Vagina (tissue), 2 donors: ENCODE measurements around the gene KCNJ4. TPM values are rescaled to one million over a fixed set of nuclear protein-coding genes. Genes with fewer than 3 reads are reported as not detected.

Source experiments
- DNase-seq, 2 donors: peaks; one replicate each; pipeline ENCODE4 v3.0.0-alpha.2; 2017; ENCODE audit errors: extremely low spot score in 2 of 2
- H3K27ac ChIP-seq: fragments of 200-600 bp; sonication (generic); one replicate; pipeline ENCODE4 v1.5.1; 2019
- H3K27me3 ChIP-seq: fragments of 200-600 bp; sonication (generic); one replicate; pipeline ENCODE4 v1.5.1; 2019
- H3K36me3 ChIP-seq, 2 donors: fragments of 200-600 bp; sonication (generic); one replicate each; pipeline ENCODE4 v1.5.1; 2017 to 2019
- H3K4me1 ChIP-seq: fragments of 200-600 bp; sonication (generic); one replicate; pipeline ENCODE4 v1.5.1; 2019
- H3K4me3 ChIP-seq, 2 donors: fragments of 200-600 bp; sonication (generic); 1 replicate in 1 of 2; 2 replicates in 1 of 2; pipeline ENCODE4 v1.5.1; 2016 to 2019
- H3K9me3 ChIP-seq: fragments of 200-600 bp; sonication (generic); one replicate; pipeline ENCODE4 v1.5.1; 2019
- POLR2A ChIP-seq, 2 donors: fragments of 450-650 bp; IDR thresholded peaks; one replicate each; pipeline ENCODE4 v1.6.1; 2017; ENCODE audit warnings: antibody characterized with exemption in 2 of 2, mild to moderate bottlenecking in 2 of 2, moderate library complexity in 2 of 2
- POLR2AphosphoS5 ChIP-seq, 2 donors: sonication (generic); formaldehyde crosslinking; IDR thresholded peaks; one replicate each; pipeline ENCODE4 v1.9.0; 2017; ENCODE audit warnings: antibody characterized with exemption in 2 of 2, mild to moderate bottlenecking in 2 of 2, low read depth in 1 of 2; ENCODE audit not compliant: insufficient read depth in 1 of 2
- intact Hi-C: fragments of 100-400 bp; cut with DNase I; formaldehyde crosslinking; loops from one replicate; pipeline ENCODE4 v1.15.1; 2023
- total RNA-seq: library from RNA; depleted of rRNA; stranded (reverse); fragments of >200 nt; gene quantifications from one replicate; pipeline ENCODE4 v1.2.3, GENCODE V29; 2016
- TF ChIP-seq, protein P1 (sequence below), 3 experiments: fragments of 450-650 bp in 2 of 3; fragments of 200-600 bp in 1 of 3; sonication (generic) in 1 of 3; IDR thresholded peaks; one replicate each; pipeline ENCODE4 v1.5.1; 2017 to 2019; ENCODE audit warnings: antibody characterized with exemption in 3 of 3, mild to moderate bottlenecking in 2 of 3, moderate library complexity in 2 of 3

The KCNJ4 gene
- total RNA-seq, 1 donor from 2014 or later = not detected

DNA sequence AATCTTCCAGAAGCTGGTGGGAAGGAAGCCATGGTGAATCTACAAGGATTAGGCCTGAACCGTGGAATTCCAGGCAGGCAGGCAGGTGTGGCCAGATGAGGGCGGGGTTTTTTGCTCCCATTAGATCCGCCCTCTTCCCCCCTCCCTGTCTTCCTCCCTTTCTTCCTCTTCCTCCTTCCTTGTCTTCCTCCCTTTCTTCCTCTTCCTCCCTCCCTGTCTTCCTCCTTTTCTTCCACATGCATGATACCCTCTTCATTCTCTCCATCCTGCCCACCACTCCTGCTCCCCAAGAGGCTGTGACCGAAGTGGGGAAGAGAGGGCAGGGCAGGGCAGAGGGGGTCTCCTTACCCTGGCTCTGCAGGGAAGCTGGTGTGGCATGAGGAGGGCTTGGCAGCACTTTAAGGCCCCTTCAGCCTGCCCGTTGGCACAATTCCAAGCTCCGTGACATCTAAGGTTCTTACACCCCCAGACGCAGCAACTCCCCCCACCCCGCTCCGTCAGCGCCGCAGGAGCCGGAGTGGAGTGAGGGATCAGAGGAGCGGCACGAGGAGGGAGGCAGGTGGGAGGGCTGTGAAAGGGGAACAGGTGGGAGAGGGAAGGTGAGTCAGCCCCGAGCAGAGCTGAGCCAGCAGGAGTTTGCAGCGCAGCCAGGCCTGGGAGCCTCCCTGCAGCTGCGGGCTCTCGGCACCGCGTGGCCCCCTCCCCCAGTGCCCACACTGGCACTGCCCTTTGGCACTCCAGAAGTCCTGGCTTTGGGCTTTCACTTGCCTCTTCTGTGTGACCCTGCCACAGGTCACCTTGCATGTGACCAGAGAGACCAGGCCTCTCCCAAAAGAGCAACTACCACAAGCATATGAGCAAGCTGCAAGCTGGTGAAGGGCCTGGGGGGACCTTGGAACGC is 32.1 kb downstream of the KCNJ4 start:
- Histone ChIP-seq H3K27me3 (no peaks in the 10 kb centered on the region), H3K9me3 (no peaks in the 10 kb centered on the region), H3K4me3 (no peak overlapping the region), H3K36me3 (no peaks in the 10 kb centered on the region), H3K4me1 (no peaks in the 10 kb centered on the region), H3K27ac (no peak overlapping the region)
- DNase-seq = no peak
- intact Hi-C loops = no loop called here
- TF ChIP-seq POLR2AphosphoS5 (IDR thresholded peaks at IDR 0.05; ENCODE audit: insufficient read depth in 1 of 2, low read depth in 1 of 2) = no peak
- TF ChIP-seq POLR2A (IDR thresholded peaks at IDR 0.05) = no peak
- TF ChIP-seq, protein P1, sequence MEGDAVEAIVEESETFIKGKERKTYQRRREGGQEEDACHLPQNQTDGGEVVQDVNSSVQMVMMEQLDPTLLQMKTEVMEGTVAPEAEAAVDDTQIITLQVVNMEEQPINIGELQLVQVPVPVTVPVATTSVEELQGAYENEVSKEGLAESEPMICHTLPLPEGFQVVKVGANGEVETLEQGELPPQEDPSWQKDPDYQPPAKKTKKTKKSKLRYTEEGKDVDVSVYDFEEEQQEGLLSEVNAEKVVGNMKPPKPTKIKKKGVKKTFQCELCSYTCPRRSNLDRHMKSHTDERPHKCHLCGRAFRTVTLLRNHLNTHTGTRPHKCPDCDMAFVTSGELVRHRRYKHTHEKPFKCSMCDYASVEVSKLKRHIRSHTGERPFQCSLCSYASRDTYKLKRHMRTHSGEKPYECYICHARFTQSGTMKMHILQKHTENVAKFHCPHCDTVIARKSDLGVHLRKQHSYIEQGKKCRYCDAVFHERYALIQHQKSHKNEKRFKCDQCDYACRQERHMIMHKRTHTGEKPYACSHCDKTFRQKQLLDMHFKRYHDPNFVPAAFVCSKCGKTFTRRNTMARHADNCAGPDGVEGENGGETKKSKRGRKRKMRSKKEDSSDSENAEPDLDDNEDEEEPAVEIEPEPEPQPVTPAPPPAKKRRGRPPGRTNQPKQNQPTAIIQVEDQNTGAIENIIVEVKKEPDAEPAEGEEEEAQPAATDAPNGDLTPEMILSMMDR (IDR thresholded peaks at IDR 0.05) = no peak

- no peak for TF ChIP-seq POLR2AphosphoS5 (IDR thresholded peaks at IDR 0.05; ENCODE audit: insufficient read depth in 1 of 2, low read depth in 1 of 2)
- TF ChIP-seq, protein P1 (IDR thresholded peaks at IDR 0.05) = no peak
- no peak for TF ChIP-seq POLR2A (IDR thresholded peaks at IDR 0.05)
Observed at GRCh38 chr22:38420734-38421133, 34.3 kb downstream of the KCNJ4 start.

DNA sequence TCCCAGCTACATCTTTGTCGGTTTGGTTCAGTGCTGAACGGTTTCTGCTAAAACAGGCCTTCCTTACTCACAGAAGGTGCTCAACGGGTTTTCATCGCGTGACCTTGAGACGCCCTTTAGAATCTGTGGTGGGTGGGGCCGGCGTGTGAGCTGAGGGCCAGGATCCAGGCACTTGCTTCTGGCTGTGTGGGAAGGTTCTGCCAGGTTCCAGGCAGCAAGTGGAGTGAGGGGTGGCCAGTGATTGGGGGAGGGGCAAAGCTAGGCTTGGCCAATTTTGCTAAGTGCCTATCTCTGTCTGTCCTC is 35.2 kb downstream of the KCNJ4 start:
- Histone ChIP-seq H3K4me3 (no peak overlapping the region), H3K4me1 (no peaks in the 10 kb centered on the region), H3K9me3 (no peaks in the 10 kb centered on the region), H3K27ac (no peak overlapping the region), H3K36me3 (no peaks in the 10 kb centered on the region), H3K27me3 (no peaks in the 10 kb centered on the region)
- TF ChIP-seq, protein P1 (IDR thresholded peaks at IDR 0.05) = no peak
- TF ChIP-seq POLR2A (IDR thresholded peaks at IDR 0.05) (no peak), POLR2AphosphoS5 (IDR thresholded peaks at IDR 0.05; ENCODE audit: insufficient read depth in 1 of 2, low read depth in 1 of 2) (no peak)
- no peak for DNase-seq
- intact Hi-C loops = no loop called here

More at GRCh38 chr22:38420734-38421133, 34.3 kb downstream of the KCNJ4 start:
- Histone ChIP-seq H3K4me3 (no peak overlapping the region), H3K27ac (no peak overlapping the region), H3K27me3 (no peaks in the 10 kb centered on the region), H3K36me3 (no peaks in the 10 kb centered on the region), H3K9me3 (no peaks in the 10 kb centered on the region), H3K4me1 (no peaks in the 10 kb centered on the region)
- intact Hi-C loops = no loop called here
- DNase-seq = no peak

DNA sequence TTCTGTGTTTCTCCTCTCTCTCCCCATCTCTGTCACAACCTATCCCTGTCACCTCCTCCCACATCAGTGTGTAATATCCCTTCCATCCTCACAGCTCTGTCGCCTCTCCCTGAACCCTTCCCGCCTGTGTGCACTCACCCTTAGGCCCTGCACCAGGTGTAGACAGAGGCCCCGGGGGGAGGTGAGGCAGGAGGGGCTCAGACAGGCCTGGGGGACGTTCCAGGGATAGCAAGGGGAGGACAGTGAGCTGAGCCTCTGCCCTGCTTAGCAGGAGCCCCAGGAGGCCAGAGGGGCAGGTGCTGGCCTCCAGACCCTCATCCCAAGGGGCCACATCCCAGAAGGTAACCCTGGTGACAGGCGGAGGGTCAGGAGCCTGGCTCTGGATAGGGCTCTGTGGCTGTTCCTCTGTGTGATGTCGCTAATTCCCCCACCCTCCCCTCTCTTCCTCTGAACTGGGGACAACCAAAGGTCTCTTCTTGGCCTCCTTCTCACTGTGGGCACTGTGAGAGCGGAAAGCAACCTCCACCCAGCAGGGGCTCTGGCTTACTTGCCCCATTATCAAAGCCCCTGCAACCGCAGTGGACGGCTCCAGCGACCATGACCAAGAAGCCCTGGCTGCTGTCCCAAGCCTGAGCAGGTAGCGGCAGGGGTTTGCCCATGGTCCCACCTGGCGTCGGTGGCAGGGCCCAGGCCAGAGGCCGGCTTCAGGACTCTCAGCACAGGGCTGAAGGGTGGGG is 35.7 kb downstream of the KCNJ4 start:
- DNase-seq = no peak
- Histone ChIP-seq H3K4me1 (no peaks in the 10 kb centered on the region), H3K27me3 (no peaks in the 10 kb centered on the region), H3K36me3 (no peaks in the 10 kb centered on the region), H3K27ac (no peak overlapping the region), H3K4me3 (no peak overlapping the region), H3K9me3 (no peaks in the 10 kb centered on the region)
- intact Hi-C loops = no loop called here
- TF ChIP-seq, protein P1 (IDR thresholded peaks at IDR 0.05) = no peak
- TF ChIP-seq POLR2AphosphoS5 (IDR thresholded peaks at IDR 0.05; ENCODE audit: insufficient read depth in 1 of 2, low read depth in 1 of 2) (no peak), POLR2A (IDR thresholded peaks at IDR 0.05) (no peak)

DNA sequence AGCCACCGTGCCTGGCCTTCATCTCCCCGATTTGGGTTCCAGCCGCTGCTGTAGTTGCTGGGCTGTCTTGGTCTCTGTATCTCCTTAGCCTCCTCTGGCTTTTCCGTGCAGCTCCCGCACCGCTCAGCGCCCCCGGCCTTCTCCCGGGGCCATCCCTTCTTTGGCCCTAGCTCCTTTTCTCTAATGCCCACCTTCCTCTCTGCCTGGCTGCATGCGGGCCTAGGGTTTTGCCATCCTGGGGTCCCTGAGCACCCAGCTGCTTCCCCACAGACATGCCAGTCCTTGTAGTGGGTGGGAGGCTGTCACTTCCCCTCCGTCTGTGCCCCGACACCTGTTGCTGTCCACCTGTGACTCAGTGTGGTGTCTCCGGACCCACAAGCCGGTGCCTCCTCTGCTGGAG is 36.4 kb downstream of the KCNJ4 start:
- Histone ChIP-seq H3K27me3 (no peaks in the 10 kb centered on the region), H3K27ac (no peak overlapping the region), H3K4me1 (no peaks in the 10 kb centered on the region), H3K36me3 (no peaks in the 10 kb centered on the region), H3K4me3 (no peak overlapping the region), H3K9me3 (no peaks in the 10 kb centered on the region)
- no peak for DNase-seq
- TF ChIP-seq, protein P1 (IDR thresholded peaks at IDR 0.05) = no peak
- TF ChIP-seq POLR2A (IDR thresholded peaks at IDR 0.05) = no peak
- no peak for TF ChIP-seq POLR2AphosphoS5 (IDR thresholded peaks at IDR 0.05; ENCODE audit: insufficient read depth in 1 of 2, low read depth in 1 of 2)
- intact Hi-C loops = no loop called here
